Activated T-helper 17 cell treated with anti-CD3 and anti-CD28 coated beads, Interleukin-2, amount 50 U/mL, for 72 hours (primary cell): Measurements from ENCODE around the gene KIAA1671. TPM values are rescaled to one million over a fixed set of nuclear protein-coding genes. Genes with fewer than 3 reads are reported as not detected.

Experiments
- ATAC-seq: fragments of 150-1000 bp; cut with Tn5 transposase; replicated peaks from 2 replicates; pipeline ENCODE4 v1.10.0; 2021; ENCODE audit warnings: mild to moderate bottlenecking, moderate library complexity
- H3K27ac Mint-ChIP-seq: one replicate; pipeline ENCODE4 v1.8.0; 2022; ENCODE audit warnings: mixed read lengths
- H3K27me3 Mint-ChIP-seq: one replicate; pipeline ENCODE4 v1.8.0; 2022; ENCODE audit warnings: mixed read lengths
- H3K36me3 Mint-ChIP-seq: one replicate; pipeline ENCODE4 v1.8.0; 2022; ENCODE audit warnings: low read depth, mild to moderate bottlenecking, mixed read lengths
- H3K4me1 Mint-ChIP-seq: one replicate; pipeline ENCODE4 v1.8.0; 2022; ENCODE audit warnings: mixed read lengths
- H3K4me3 Mint-ChIP-seq: one replicate; pipeline ENCODE4 v1.8.0; 2022; ENCODE audit warnings: mild to moderate bottlenecking, mixed read lengths
- H3K9me3 Mint-ChIP-seq: one replicate; pipeline ENCODE4 v1.8.0; 2022; ENCODE audit warnings: mixed read lengths
- total RNA-seq, 2 donors: library from RNA; stranded (reverse); gene quantifications; one replicate each; pipeline ENCODE4 v1.2.3, GENCODE V29; 2022

KIAA1671 gene
- total RNA-seq, 2 donors from 2014 or later = 5.9 to 6.0 TPM

GRCh38 chr22:25025491-25026400, 73.2 kb downstream of the KIAA1671 start:
- peaks cover under 1% of the 10 kb centered on the region for H3K27me3 Mint-ChIP-seq
- peak; percentile 69 for ATAC-seq
- no peaks in the 10 kb centered on the region for H3K9me3 Mint-ChIP-seq
- no peaks in the 10 kb centered on the region for H3K36me3 Mint-ChIP-seq
- peak overlapping the region; percentile 40 for H3K4me3 Mint-ChIP-seq
- H3K4me1 Mint-ChIP-seq = peaks cover 14% of the 10 kb centered on the region
- peak overlapping the region; percentile 37 for H3K27ac Mint-ChIP-seq

- Mint-ChIP-seq H3K27me3 (no peaks in the 10 kb centered on the region), H3K36me3 (no peaks in the 10 kb centered on the region), H3K9me3 (no peaks in the 10 kb centered on the region), H3K4me3 (peak overlapping the region; percentile 40), H3K27ac (peak overlapping the region; percentile 37), H3K4me1 (peaks cover 14% of the 10 kb centered on the region)
- peak; percentile 39 for ATAC-seq
Measured at GRCh38 chr22:25027043-25027906, 74.8 kb downstream of the KIAA1671 start.

GRCh38 chr22:25027959-25028840, 75.7 kb downstream of the KIAA1671 start:
- H3K9me3 Mint-ChIP-seq = no peaks in the 10 kb centered on the region
- no peaks in the 10 kb centered on the region for H3K36me3 Mint-ChIP-seq
- ATAC-seq = no peak
- H3K27me3 Mint-ChIP-seq = no peaks in the 10 kb centered on the region
- peaks cover 14% of the 10 kb centered on the region for H3K4me1 Mint-ChIP-seq
- H3K4me3 Mint-ChIP-seq = no peak overlapping the region
- no peak overlapping the region for H3K27ac Mint-ChIP-seq

GRCh38 chr22:25028841-25029141, 76.3 kb downstream of the KIAA1671 start:
- Mint-ChIP-seq H3K27ac (no peak overlapping the region), H3K27me3 (no peaks in the 10 kb centered on the region), H3K4me3 (no peak overlapping the region), H3K36me3 (no peaks in the 10 kb centered on the region), H3K4me1 (peaks cover 14% of the 10 kb centered on the region), H3K9me3 (no peaks in the 10 kb centered on the region)
- no peak for ATAC-seq

GRCh38 chr22:25029181-25029580, 76.7 kb downstream of the KIAA1671 start:
- Mint-ChIP-seq H3K27me3 (no peaks in the 10 kb centered on the region), H3K36me3 (no peaks in the 10 kb centered on the region), H3K4me3 (no peak overlapping the region), H3K9me3 (no peaks in the 10 kb centered on the region), H3K4me1 (peaks cover 14% of the 10 kb centered on the region), H3K27ac (no peak overlapping the region)
- no peak for ATAC-seq

GRCh38 chr22:25030636-25031035, 78.1 kb downstream of the KIAA1671 start:
- Mint-ChIP-seq H3K27ac (no peak overlapping the region), H3K9me3 (no peaks in the 10 kb centered on the region), H3K4me1 (peaks cover 14% of the 10 kb centered on the region), H3K27me3 (no peaks in the 10 kb centered on the region), H3K4me3 (no peak overlapping the region), H3K36me3 (no peaks in the 10 kb centered on the region)
- ATAC-seq = no peak

- Mint-ChIP-seq H3K36me3 (no peaks in the 10 kb centered on the region), H3K27ac (no peak overlapping the region), H3K9me3 (no peaks in the 10 kb centered on the region), H3K4me1 (peaks cover 3% of the 10 kb centered on the region), H3K4me3 (no peak overlapping the region), H3K27me3 (no peaks in the 10 kb centered on the region)
- ATAC-seq = no peak
Measured at GRCh38 chr22:25032066-25032465, 79.5 kb downstream of the KIAA1671 start.

- Mint-ChIP-seq H3K27me3 (no peaks in the 10 kb centered on the region), H3K4me3 (no peak overlapping the region), H3K36me3 (no peaks in the 10 kb centered on the region), H3K9me3 (no peaks in the 10 kb centered on the region), H3K27ac (no peak overlapping the region), H3K4me1 (no peaks in the 10 kb centered on the region)
- no peak for ATAC-seq
Measured at GRCh38 chr22:25035715-25036114, 83.2 kb downstream of the KIAA1671 start.

GRCh38 chr22:25038239-25038638, 85.7 kb downstream of the KIAA1671 start:
- ATAC-seq = no peak
- Mint-ChIP-seq H3K27ac (no peak overlapping the region), H3K4me1 (no peaks in the 10 kb centered on the region), H3K9me3 (no peaks in the 10 kb centered on the region), H3K4me3 (no peak overlapping the region), H3K36me3 (no peaks in the 10 kb centered on the region), H3K27me3 (no peaks in the 10 kb centered on the region)

GRCh38 chr22:25038771-25039170, 86.3 kb downstream of the KIAA1671 start:
- no peak for ATAC-seq
- H3K36me3 Mint-ChIP-seq = no peaks in the 10 kb centered on the region
- H3K4me3 Mint-ChIP-seq = no peak overlapping the region
- no peaks in the 10 kb centered on the region for H3K4me1 Mint-ChIP-seq
- H3K9me3 Mint-ChIP-seq = no peaks in the 10 kb centered on the region
- no peak overlapping the region for H3K27ac Mint-ChIP-seq
- H3K27me3 Mint-ChIP-seq = no peaks in the 10 kb centered on the region

GRCh38 chr22:25039255-25039654, 86.7 kb downstream of the KIAA1671 start:
- no peak for ATAC-seq
- H3K27me3 Mint-ChIP-seq = no peaks in the 10 kb centered on the region
- H3K27ac Mint-ChIP-seq = no peak overlapping the region
- no peaks in the 10 kb centered on the region for H3K9me3 Mint-ChIP-seq
- no peaks in the 10 kb centered on the region for H3K36me3 Mint-ChIP-seq
- H3K4me3 Mint-ChIP-seq = no peak overlapping the region
- H3K4me1 Mint-ChIP-seq = no peaks in the 10 kb centered on the region

- H3K4me3 Mint-ChIP-seq = no peak overlapping the region
- H3K4me1 Mint-ChIP-seq = no peaks in the 10 kb centered on the region
- no peaks in the 10 kb centered on the region for H3K9me3 Mint-ChIP-seq
- H3K27ac Mint-ChIP-seq = no peak overlapping the region
- H3K36me3 Mint-ChIP-seq = no peaks in the 10 kb centered on the region
- H3K27me3 Mint-ChIP-seq = no peaks in the 10 kb centered on the region
- ATAC-seq = no peak
Measured at GRCh38 chr22:25039754-25040153, 87.2 kb downstream of the KIAA1671 start.

GRCh38 chr22:25045159-25045558, 92.6 kb downstream of the KIAA1671 start:
- no peak overlapping the region for H3K4me3 Mint-ChIP-seq
- peaks cover 5% of the 10 kb centered on the region for H3K4me1 Mint-ChIP-seq
- H3K36me3 Mint-ChIP-seq = no peaks in the 10 kb centered on the region
- H3K27ac Mint-ChIP-seq = no peak overlapping the region
- H3K9me3 Mint-ChIP-seq = no peaks in the 10 kb centered on the region
- ATAC-seq = no peak
- H3K27me3 Mint-ChIP-seq = peaks cover 4% of the 10 kb centered on the region

- Mint-ChIP-seq H3K9me3 (peaks cover 10% of the 10 kb centered on the region), H3K4me1 (peaks cover 5% of the 10 kb centered on the region), H3K36me3 (no peaks in the 10 kb centered on the region), H3K27ac (no peak overlapping the region), H3K27me3 (peaks cover 4% of the 10 kb centered on the region), H3K4me3 (no peak overlapping the region)
- ATAC-seq = no peak
Measured at GRCh38 chr22:25048071-25048470, 95.6 kb downstream of the KIAA1671 start.
